ENCODE measurements around the gene RELN.

GRCh38 chr7:103765901-103766300 is 223.6 kb downstream of the RELN start:
- TF ChIP-seq CTCF (IDR thresholded peaks at IDR 0.05), result no peak
- no peak for TF ChIP-seq POLR2AphosphoS5 (IDR thresholded peaks at IDR 0.05; ENCODE audit: insufficient read depth in 1 of 2, low read depth in 1 of 2)
